ENCODE data around the gene DTD1. TPM values are rescaled to one million over a fixed set of nuclear protein-coding genes. Genes with fewer than 3 reads are reported as not detected.

DTD1 gene
- total RNA-seq, 1 experiment from 2014 or later, result 62.8 TPM

DNA sequence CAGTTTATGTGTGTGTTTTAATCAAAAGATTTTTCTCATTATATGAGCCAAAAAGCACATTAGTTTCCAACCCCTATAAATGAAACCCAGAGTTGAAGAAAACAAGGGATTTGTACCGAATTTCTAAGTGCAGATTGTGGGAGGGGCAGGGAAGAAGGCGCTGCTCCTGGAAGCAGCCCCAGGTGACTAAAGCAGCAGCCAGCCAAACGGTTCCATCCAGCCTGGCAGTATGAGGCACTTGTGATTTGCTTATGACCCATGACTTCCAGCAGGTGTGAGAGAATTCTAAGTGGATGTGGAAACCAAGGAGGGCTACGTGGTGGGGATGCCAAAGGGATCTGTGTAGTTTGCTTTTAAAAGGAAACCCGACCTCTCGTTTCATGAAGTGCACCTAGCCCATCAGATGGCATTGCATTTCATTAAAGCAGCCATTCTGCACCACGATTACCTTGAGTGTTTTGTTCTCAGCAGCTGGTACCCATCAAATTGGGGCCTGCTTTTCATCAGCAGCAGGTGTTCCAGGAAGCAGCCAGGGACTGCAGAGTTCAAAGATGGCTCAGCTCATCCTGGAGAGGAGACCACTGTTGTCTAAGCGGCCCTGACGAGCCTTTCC lies 79.1 kb downstream of the DTD1 start:
- H3K4me3 ChIP-seq, result no peak overlapping the region
- TF ChIP-seq, protein P1, sequence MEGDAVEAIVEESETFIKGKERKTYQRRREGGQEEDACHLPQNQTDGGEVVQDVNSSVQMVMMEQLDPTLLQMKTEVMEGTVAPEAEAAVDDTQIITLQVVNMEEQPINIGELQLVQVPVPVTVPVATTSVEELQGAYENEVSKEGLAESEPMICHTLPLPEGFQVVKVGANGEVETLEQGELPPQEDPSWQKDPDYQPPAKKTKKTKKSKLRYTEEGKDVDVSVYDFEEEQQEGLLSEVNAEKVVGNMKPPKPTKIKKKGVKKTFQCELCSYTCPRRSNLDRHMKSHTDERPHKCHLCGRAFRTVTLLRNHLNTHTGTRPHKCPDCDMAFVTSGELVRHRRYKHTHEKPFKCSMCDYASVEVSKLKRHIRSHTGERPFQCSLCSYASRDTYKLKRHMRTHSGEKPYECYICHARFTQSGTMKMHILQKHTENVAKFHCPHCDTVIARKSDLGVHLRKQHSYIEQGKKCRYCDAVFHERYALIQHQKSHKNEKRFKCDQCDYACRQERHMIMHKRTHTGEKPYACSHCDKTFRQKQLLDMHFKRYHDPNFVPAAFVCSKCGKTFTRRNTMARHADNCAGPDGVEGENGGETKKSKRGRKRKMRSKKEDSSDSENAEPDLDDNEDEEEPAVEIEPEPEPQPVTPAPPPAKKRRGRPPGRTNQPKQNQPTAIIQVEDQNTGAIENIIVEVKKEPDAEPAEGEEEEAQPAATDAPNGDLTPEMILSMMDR (conservative IDR thresholded peaks at IDR 0.05), result no peak
- TF ChIP-seq EZH2 (IDR thresholded peaks at IDR 0.05; ENCODE audit: low read depth), result no peak
- no peak overlapping the region for H3K27ac ChIP-seq
- no peaks in the 10 kb centered on the region for H3F3A ChIP-seq (ENCODE audit: insufficient read depth, low read depth)
- no TSS peak for BruUV-seq (replicated peaks)
- no peaks in the 10 kb centered on the region for H4K20me1 ChIP-seq (ENCODE audit: insufficient read depth)
- intact Hi-C loops (cut with micrococcal nuclease; ENCODE audit: unreplicated experiment), result no loop called here
- ChIA-PET CTCF (no interaction called here), POLR2A (ENCODE audit: unreplicated experiment) (no interaction called here)
- H3K4me2 ChIP-seq, result no peak overlapping the region
- H2AFZ ChIP-seq, result no peak overlapping the region
- H3K27me3 ChIP-seq (ENCODE audit: insufficient read depth, low read depth), result no peaks in the 10 kb centered on the region
- no peaks in the 10 kb centered on the region for H3K79me2 ChIP-seq (ENCODE audit: low read depth)
- H3K36me3 ChIP-seq (ENCODE audit: low read depth), result no peaks in the 10 kb centered on the region
- H3K9me2 ChIP-seq (ENCODE audit: insufficient read depth), result no peaks in the 10 kb centered on the region
- no peaks in the 10 kb centered on the region for H3K4me1 ChIP-seq (replicated peaks; ENCODE audit: insufficient read depth)
- no peak for DNase-seq
- H3K9me3 ChIP-seq (ENCODE audit: insufficient read depth, low read depth), result no peaks in the 10 kb centered on the region

DNA sequence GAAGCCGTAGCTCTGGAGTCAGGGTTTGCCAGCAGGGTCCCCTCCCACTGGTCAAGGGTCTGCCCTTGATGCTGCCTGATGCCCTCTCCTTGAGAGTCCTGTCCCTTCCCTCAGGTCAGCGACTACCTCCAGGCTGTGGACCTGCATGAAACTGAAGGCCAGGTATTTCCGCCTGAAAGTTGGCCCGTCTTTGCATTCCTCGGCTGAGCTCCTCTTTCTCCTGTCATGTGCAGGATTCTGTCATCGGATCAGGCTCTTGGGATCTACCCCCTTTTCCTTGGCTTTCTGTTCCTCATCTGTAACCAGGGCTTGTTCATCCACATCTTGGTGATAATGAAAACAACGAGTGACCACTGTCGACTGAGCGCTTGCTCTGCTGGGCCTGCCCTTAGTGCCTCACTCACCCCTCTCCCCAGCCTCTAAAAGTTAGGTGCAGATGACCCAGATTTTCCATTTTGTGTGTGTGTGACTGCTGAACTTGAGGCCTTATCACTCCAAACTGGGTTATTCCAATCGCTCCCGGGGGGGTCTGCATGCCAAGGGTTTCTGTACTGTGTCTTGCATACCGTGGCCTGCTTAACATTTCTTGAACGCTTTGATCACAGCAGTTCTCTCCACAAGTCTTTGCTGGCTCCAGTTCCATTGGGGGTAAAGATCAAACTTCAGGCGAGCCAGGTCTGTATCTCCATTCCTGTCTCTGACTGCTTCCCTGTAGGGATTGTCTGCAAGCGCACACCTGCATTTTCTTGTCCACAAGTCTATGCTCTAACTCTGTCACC lies 81.6 kb downstream of the DTD1 start:
- no peak for DNase-seq
- no peak for TF ChIP-seq EZH2 (IDR thresholded peaks at IDR 0.05; ENCODE audit: low read depth)
- TF ChIP-seq, protein P1 (conservative IDR thresholded peaks at IDR 0.05), result no peak
- no TSS peak for BruUV-seq (replicated peaks)
- H3K9me3 ChIP-seq (ENCODE audit: insufficient read depth, low read depth), result no peaks in the 10 kb centered on the region
- ChIA-PET CTCF (no interaction called here), POLR2A (ENCODE audit: unreplicated experiment) (no interaction called here)
- H2AFZ ChIP-seq, result no peak overlapping the region
- H3K4me3 ChIP-seq, result no peak overlapping the region
- no peak overlapping the region for H3K27ac ChIP-seq
- H3K27me3 ChIP-seq (ENCODE audit: insufficient read depth, low read depth), result no peaks in the 10 kb centered on the region
- H3K4me1 ChIP-seq (replicated peaks; ENCODE audit: insufficient read depth), result no peaks in the 10 kb centered on the region
- H3K36me3 ChIP-seq (ENCODE audit: low read depth), result no peaks in the 10 kb centered on the region
- intact Hi-C loops (cut with micrococcal nuclease; ENCODE audit: unreplicated experiment), result no loop called here
- no peaks in the 10 kb centered on the region; the same call in 1 of the 2 replicates for H4K20me1 ChIP-seq (ENCODE audit: insufficient read depth)
- no peak overlapping the region for H3K4me2 ChIP-seq
- H3K9me2 ChIP-seq (ENCODE audit: insufficient read depth), result peaks cover 5% of the 10 kb centered on the region; the same call in 1 of the 2 replicates
- H3K79me2 ChIP-seq (ENCODE audit: low read depth), result no peaks in the 10 kb centered on the region
- H3F3A ChIP-seq (ENCODE audit: insufficient read depth, low read depth), result no peaks in the 10 kb centered on the region

DNA sequence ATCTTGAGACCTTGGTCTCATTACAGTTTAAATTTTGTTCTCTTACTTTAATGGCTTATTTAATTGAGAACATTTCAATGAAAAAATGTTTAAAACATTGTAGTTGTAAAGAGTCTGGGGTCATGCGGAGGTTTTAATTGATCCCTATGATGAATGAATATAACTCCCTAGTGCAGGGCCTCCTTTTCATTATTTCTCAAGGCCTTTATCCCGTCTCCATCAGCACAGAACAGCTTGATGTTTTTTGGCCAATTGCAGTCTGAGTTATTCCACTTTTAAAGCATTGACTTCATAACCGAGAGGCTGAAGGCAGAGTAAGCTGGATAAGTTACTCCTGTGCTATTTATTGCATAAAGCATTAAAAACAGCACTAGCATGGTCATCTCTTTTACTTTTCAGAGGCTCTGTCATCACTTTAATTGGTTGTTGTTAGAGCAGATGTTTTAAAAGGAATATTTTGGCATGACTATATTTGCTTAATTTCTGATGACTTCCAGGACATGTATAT lies 83.4 kb downstream of the DTD1 start:
- H3K36me3 ChIP-seq (ENCODE audit: low read depth), result no peaks in the 10 kb centered on the region
- DNase-seq, result no peak
- no peaks in the 10 kb centered on the region for H3K27me3 ChIP-seq (ENCODE audit: insufficient read depth, low read depth)
- H3K27ac ChIP-seq, result no peak overlapping the region
- intact Hi-C loops (cut with micrococcal nuclease; ENCODE audit: unreplicated experiment), result no loop called here
- TF ChIP-seq EZH2 (IDR thresholded peaks at IDR 0.05; ENCODE audit: low read depth), result no peak
- TF ChIP-seq, protein P1 (conservative IDR thresholded peaks at IDR 0.05), result no peak
- no peak overlapping the region for H3K4me2 ChIP-seq
- H3K9me2 ChIP-seq (ENCODE audit: insufficient read depth), result peaks cover 5% of the 10 kb centered on the region; the same call in 1 of the 2 replicates
- ChIA-PET CTCF (no interaction called here), POLR2A (ENCODE audit: unreplicated experiment) (no interaction called here)
- H3K4me1 ChIP-seq (replicated peaks; ENCODE audit: insufficient read depth), result no peaks in the 10 kb centered on the region
- H4K20me1 ChIP-seq (ENCODE audit: insufficient read depth), result no peaks in the 10 kb centered on the region; the same call in 1 of the 2 replicates
- H2AFZ ChIP-seq, result no peak overlapping the region
- H3K79me2 ChIP-seq (ENCODE audit: low read depth), result no peaks in the 10 kb centered on the region
- H3K9me3 ChIP-seq (ENCODE audit: insufficient read depth, low read depth), result no peaks in the 10 kb centered on the region
- no peaks in the 10 kb centered on the region for H3F3A ChIP-seq (ENCODE audit: insufficient read depth, low read depth)
- BruUV-seq (replicated peaks), result no TSS peak
- no peak overlapping the region for H3K4me3 ChIP-seq

All from PC-9 (cell line).